Stomach smooth muscle (tissue), 2 donors: ENCODE measurements around the gene FLT1.

Experiments used
- H3K27ac ChIP-seq: one replicate; pipeline ENCODE4 v1.7.0; 2013; ENCODE audit warnings: mild to moderate bottlenecking, low read length, inconsistent platforms
- H3K27me3 ChIP-seq, 2 donors: one replicate each; pipeline ENCODE4 v1.7.0; 2013; ENCODE audit warnings: low read length in 2 of 2; ENCODE audit not compliant: insufficient read depth in 2 of 2, control insufficient read depth in 1 of 2
- H3K36me3 ChIP-seq, 2 donors: one replicate each; pipeline ENCODE4 v1.7.0; 2013; ENCODE audit warnings: low read length in 2 of 2; ENCODE audit not compliant: control insufficient read depth in 2 of 2, insufficient read depth in 2 of 2
- H3K4me1 ChIP-seq: one replicate; pipeline ENCODE4 v1.7.0; 2013; ENCODE audit warnings: low read length; ENCODE audit not compliant: control insufficient read depth, insufficient read depth
- H3K4me3 ChIP-seq, 2 donors: one replicate each; pipeline ENCODE4 v1.7.0; 2013; ENCODE audit warnings: low read length in 2 of 2
- H3K9ac ChIP-seq, 2 donors: one replicate each; pipeline ENCODE4 v1.7.0; 2013; ENCODE audit warnings: low read length in 2 of 2, mild to moderate bottlenecking in 1 of 2
- H3K9me3 ChIP-seq, 2 donors: one replicate each; pipeline ENCODE4 v1.7.0; 2013; ENCODE audit warnings: low read length in 2 of 2; ENCODE audit not compliant: control insufficient read depth in 2 of 2
- donor health status: healthy.
- donor health status: Pancreatic carcinoma.

FLT1 gene

DNA sequence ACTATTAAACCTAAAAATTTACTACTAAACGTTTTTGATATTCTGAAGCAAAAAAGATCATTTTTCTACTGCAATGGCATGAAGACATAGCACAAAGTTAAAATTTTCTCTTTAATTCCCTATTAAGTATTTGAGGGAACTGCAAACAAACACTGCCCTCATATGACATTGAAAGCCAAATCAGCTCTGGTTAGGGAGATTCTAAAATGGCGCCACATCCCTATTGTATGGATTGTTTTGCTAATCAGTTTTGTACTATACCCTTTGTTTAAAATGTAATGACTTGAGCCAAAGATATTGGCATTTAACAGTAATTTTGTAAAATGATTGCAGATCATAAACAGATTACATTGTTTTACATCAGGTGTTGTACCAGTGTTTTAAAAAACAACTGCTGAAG is 65.8 kb downstream of the FLT1 start:
- Histone ChIP-seq H3K4me3 (no peak overlapping the region), H3K9ac (no peak overlapping the region), H3K4me1 (no peaks in the 10 kb centered on the region), H3K27ac (no peak overlapping the region), H3K36me3 (no peaks in the 10 kb centered on the region), H3K27me3 (no peaks in the 10 kb centered on the region), H3K9me3 (no peaks in the 10 kb centered on the region)

- no peak overlapping the region for H3K4me3 ChIP-seq
Observed at GRCh38 chr13:28426381-28426780, 68.5 kb downstream of the FLT1 start.

GRCh38 chr13:28425793-28426192 is 69.1 kb downstream of the FLT1 start:
- no peak overlapping the region for H3K27ac ChIP-seq
- H3K36me3 ChIP-seq, result no peaks in the 10 kb centered on the region
- no peaks in the 10 kb centered on the region for H3K9me3 ChIP-seq
- H3K4me1 ChIP-seq, result no peaks in the 10 kb centered on the region
- H3K9ac ChIP-seq, result no peak overlapping the region
- H3K4me3 ChIP-seq, result no peak overlapping the region
- peaks cover 0 to 2% of the 10 kb centered on the region in 2 donors for H3K27me3 ChIP-seq

More at GRCh38 chr13:28426381-28426780, 68.5 kb downstream of the FLT1 start:
- Histone ChIP-seq H3K36me3 (no peaks in the 10 kb centered on the region), H3K27me3 (peaks cover 0 to 2% of the 10 kb centered on the region in 2 donors), H3K4me1 (no peaks in the 10 kb centered on the region), H3K9ac (no peak overlapping the region), H3K9me3 (no peaks in the 10 kb centered on the region), H3K27ac (no peak overlapping the region)

- no peaks in the 10 kb centered on the region for H3K4me1 ChIP-seq
- H3K27me3 ChIP-seq, result peaks cover 0 to 2% of the 10 kb centered on the region in 2 donors
- H3K4me3 ChIP-seq, result no peak overlapping the region
- no peaks in the 10 kb centered on the region for H3K9me3 ChIP-seq
- no peak overlapping the region for H3K27ac ChIP-seq
- no peaks in the 10 kb centered on the region for H3K36me3 ChIP-seq
- no peak overlapping the region for H3K9ac ChIP-seq
Observed at GRCh38 chr13:28424541-28424940, 70.4 kb downstream of the FLT1 start.

GRCh38 chr13:28423010-28423409 is 71.9 kb downstream of the FLT1 start:
- Histone ChIP-seq H3K36me3 (no peaks in the 10 kb centered on the region), H3K4me3 (no peak overlapping the region), H3K4me1 (no peaks in the 10 kb centered on the region), H3K27me3 (peaks cover 0 to 2% of the 10 kb centered on the region in 2 donors), H3K9ac (no peak overlapping the region), H3K9me3 (no peaks in the 10 kb centered on the region), H3K27ac (no peak overlapping the region)

DNA sequence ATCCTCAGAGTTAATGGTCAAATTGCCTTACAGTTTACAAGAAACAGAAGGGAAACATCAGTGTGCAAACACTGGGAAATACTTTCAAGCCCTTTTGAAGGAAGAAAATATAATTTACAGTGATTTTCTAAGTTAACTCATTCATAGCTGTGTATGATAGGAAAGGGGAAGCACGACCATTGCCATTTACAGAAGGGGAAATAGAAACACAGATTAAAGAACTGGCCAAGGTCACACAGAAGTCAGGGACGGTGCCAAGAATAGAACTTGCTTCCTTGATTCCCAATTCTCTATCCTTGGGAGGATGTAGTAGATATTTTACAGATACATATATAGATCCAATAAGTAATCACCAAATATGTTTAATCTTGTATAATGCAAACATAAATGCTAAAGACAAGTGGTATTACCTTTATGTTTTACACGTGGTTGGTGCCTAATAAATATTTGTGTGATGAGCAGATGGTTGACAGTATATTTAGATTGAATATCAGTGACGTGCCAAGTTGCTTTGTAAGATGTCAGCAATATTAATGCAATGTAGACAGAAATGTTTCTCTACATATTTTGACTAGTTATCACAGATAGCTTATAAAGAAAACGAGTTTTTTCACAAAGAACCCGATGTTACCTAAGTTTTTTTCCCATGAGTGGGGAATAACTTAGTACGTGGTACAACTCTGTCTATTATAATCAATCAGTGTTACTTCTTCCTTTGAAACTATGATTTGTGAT is 73.1 kb downstream of the FLT1 start:
- Histone ChIP-seq H3K4me3 (no peak overlapping the region), H3K4me1 (no peaks in the 10 kb centered on the region), H3K36me3 (no peaks in the 10 kb centered on the region), H3K9ac (no peak overlapping the region), H3K27me3 (peaks cover 0 to 2% of the 10 kb centered on the region in 2 donors), H3K27ac (no peak overlapping the region), H3K9me3 (no peaks in the 10 kb centered on the region)

- H3K9me3 ChIP-seq, result no peaks in the 10 kb centered on the region
- no peaks in the 10 kb centered on the region for H3K36me3 ChIP-seq
- no peak overlapping the region for H3K4me3 ChIP-seq
- no peaks in the 10 kb centered on the region for H3K4me1 ChIP-seq
- no peak overlapping the region for H3K27ac ChIP-seq
- H3K27me3 ChIP-seq, result peaks cover 0 to 2% of the 10 kb centered on the region in 2 donors
- no peak overlapping the region for H3K9ac ChIP-seq
Observed at GRCh38 chr13:28420704-28421103, 74.2 kb downstream of the FLT1 start.

GRCh38 chr13:28415994-28416421 is 78.9 kb downstream of the FLT1 start:
- H3K27ac ChIP-seq, result no peak overlapping the region
- no peaks in the 10 kb centered on the region for H3K27me3 ChIP-seq
- H3K9ac ChIP-seq, result no peak overlapping the region
- no peaks in the 10 kb centered on the region for H3K4me1 ChIP-seq
- no peaks in the 10 kb centered on the region for H3K36me3 ChIP-seq
- no peak overlapping the region for H3K4me3 ChIP-seq
- no peaks in the 10 kb centered on the region for H3K9me3 ChIP-seq

DNA sequence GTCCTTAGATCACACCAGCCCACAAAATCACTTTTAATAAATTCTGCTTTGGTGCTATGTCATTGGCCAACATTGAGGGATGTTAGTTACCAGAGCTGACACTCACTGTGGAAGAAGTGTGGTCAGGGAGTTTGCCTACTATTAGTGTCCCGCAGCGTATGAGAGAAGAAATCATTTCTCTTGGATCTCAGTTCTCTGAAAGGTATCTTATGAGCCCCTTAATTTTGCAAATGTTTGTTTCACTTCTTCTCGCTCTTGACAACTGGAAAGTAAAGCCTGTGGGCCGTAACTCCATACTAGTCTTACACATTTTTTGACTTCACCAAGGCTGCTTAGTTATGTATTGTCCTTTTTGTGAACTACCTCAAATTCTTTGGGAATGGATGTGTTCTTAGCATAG is 80.9 kb downstream of the FLT1 start:
- Histone ChIP-seq H3K4me3 (no peak overlapping the region), H3K9me3 (no peaks in the 10 kb centered on the region), H3K27me3 (no peaks in the 10 kb centered on the region), H3K36me3 (no peaks in the 10 kb centered on the region), H3K27ac (no peak overlapping the region), H3K9ac (no peak overlapping the region), H3K4me1 (no peaks in the 10 kb centered on the region)

DNA sequence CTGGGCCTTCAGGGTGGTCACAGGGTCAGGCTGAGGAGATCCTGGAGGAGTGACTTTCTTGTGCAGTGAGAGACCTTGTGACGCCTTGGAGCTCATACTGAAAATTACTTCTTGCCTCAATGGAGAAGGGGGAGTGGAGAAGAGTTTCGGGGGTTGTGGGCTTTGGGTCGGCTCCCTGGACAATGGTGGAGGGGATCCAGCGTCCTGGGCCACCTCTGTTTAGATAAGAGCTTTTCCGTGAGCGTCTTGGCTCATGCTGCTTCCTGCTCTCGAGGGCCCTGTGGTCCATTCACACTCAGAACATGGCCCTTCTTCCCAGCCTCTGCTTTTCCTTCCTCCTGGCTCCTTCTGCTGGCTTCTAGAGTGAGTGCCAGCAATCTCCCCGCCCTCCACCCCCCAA is 81.9 kb downstream of the FLT1 start:
- Histone ChIP-seq H3K4me1 (no peaks in the 10 kb centered on the region), H3K27ac (no peak overlapping the region), H3K9ac (no peak overlapping the region), H3K36me3 (no peaks in the 10 kb centered on the region), H3K9me3 (no peaks in the 10 kb centered on the region), H3K27me3 (no peaks in the 10 kb centered on the region), H3K4me3 (no peak overlapping the region)

GRCh38 chr13:28411831-28412353 is 83.0 kb downstream of the FLT1 start:
- Histone ChIP-seq H3K9ac (no peak overlapping the region), H3K4me1 (no peaks in the 10 kb centered on the region), H3K27ac (no peak overlapping the region), H3K4me3 (no peak overlapping the region), H3K9me3 (no peaks in the 10 kb centered on the region), H3K36me3 (no peaks in the 10 kb centered on the region), H3K27me3 (no peaks in the 10 kb centered on the region)
